Mesendoderm (in vitro differentiated cells): Measurements from ENCODE around the gene PHF24.
"Not testable (repeated sequence)": the region's sequence is repeated elsewhere in the genome, so short reads cannot be mapped to it uniquely, and the experiment has no call there.

Source experiments
- DNase-seq: peaks from one replicate; pipeline ENCODE4 v3.0.0; 2013
- H2AK5ac ChIP-seq: 2 replicates; pipeline ENCODE4 v1.6.1; 2013; ENCODE audit warnings: low read length, inconsistent platforms
- H2BK120ac ChIP-seq: 2 replicates; pipeline ENCODE4 v1.6.1; 2013; ENCODE audit warnings: low read depth, mild to moderate bottlenecking, low read length, moderate library complexity, mixed read lengths
- H2BK15ac ChIP-seq: replicated peaks from 2 replicates; pipeline ENCODE4 v1.6.1; 2013; ENCODE audit warnings: low read depth, mild to moderate bottlenecking, moderate library complexity
- H2BK5ac ChIP-seq: 2 replicates; pipeline ENCODE4 v1.6.1; 2013; ENCODE audit warnings: low read length, inconsistent platforms
- H3K18ac ChIP-seq: 2 replicates; pipeline ENCODE4 v1.6.1; 2013; ENCODE audit warnings: mild to moderate bottlenecking, low read length, mixed read lengths
- H3K23ac ChIP-seq: one replicate; pipeline ENCODE4 v1.6.1; 2013; ENCODE audit warnings: low read length
- H3K27ac ChIP-seq: 2 replicates; pipeline ENCODE4 v1.5.1; 2013; ENCODE audit warnings: low read depth, mild to moderate bottlenecking, inconsistent platforms, low read length, moderate library complexity
- H3K27me3 ChIP-seq: 2 replicates; pipeline ENCODE4 v1.6.1; 2013; ENCODE audit warnings: low read length, control low read depth, mild to moderate bottlenecking, inconsistent platforms; ENCODE audit not compliant: insufficient read depth, poor library complexity
- H3K36me3 ChIP-seq: 2 replicates; pipeline ENCODE4 v1.6.1; 2013; ENCODE audit warnings: low read length, inconsistent platforms; ENCODE audit not compliant: control insufficient read depth, insufficient read depth
- H3K4ac ChIP-seq: one replicate; pipeline ENCODE4 v1.6.1; 2013; ENCODE audit warnings: low read depth, mild to moderate bottlenecking, low read length, moderate library complexity
- H3K4me1 ChIP-seq: 2 replicates; pipeline ENCODE4 v1.6.1; 2013; ENCODE audit warnings: low read depth, low read length, inconsistent platforms; ENCODE audit not compliant: control insufficient read depth
- H3K4me2 ChIP-seq: 2 replicates; pipeline ENCODE4 v1.6.1; 2013; ENCODE audit warnings: low read length
- H3K4me3 ChIP-seq: 2 replicates; pipeline ENCODE4 v1.5.1; 2013; ENCODE audit warnings: mild to moderate bottlenecking, low read length
- H3K56ac ChIP-seq: one replicate; pipeline ENCODE4 v1.6.1; 2013; ENCODE audit warnings: low read length
- H3K79me1 ChIP-seq: 2 replicates; pipeline ENCODE4 v1.6.1; 2013; ENCODE audit warnings: low read length, inconsistent platforms
- H3K79me2 ChIP-seq: 2 replicates; pipeline ENCODE4 v1.6.1; 2013; ENCODE audit warnings: mild to moderate bottlenecking, low read length; ENCODE audit not compliant: control insufficient read depth, insufficient read depth
- H3K9ac ChIP-seq: 2 replicates; pipeline ENCODE4 v1.6.1; 2013; ENCODE audit warnings: low read length, inconsistent platforms
- H4K5ac ChIP-seq: one replicate; pipeline ENCODE4 v1.6.1; 2013; ENCODE audit warnings: low read length
- H4K8ac ChIP-seq: one replicate; pipeline ENCODE4 v1.6.1; 2013; ENCODE audit warnings: low read depth, mild to moderate bottlenecking, control low read depth, low read length, moderate library complexity
- WGBS: extraction: QIAGEN DNeasy Blood & Tissue Kit; methylation state at CpG from one replicate; pipeline ENCODE4 v1.1.7; 2013; ENCODE audit warnings: low lambda C conversion rate, missing lambda C conversion rate; ENCODE audit not compliant: insufficient coverage; ENCODE audit errors: extremely low coverage; 5-methylcytosine and 5-hydroxymethylcytosine counted together

Gene PHF24

GRCh38 chr9:35001803-35002502 lies 43.9 kb downstream of the PHF24 start:
- H3K79me1 ChIP-seq, result no peaks in the 10 kb centered on the region
- no peak overlapping the region for H3K4me3 ChIP-seq
- H2BK120ac ChIP-seq, result peak overlapping the region; percentile 84
- H3K27me3 ChIP-seq, result no peaks in the 10 kb centered on the region
- H3K9ac ChIP-seq, result no peak overlapping the region
- peak overlapping the region; percentile 76 for H2BK15ac ChIP-seq
- H4K8ac ChIP-seq, result no peak overlapping the region
- no CpG with 5 or more reads among the region's 2 CpGs for WGBS
- H3K23ac ChIP-seq, result no peak overlapping the region
- H3K27ac ChIP-seq, result no peak overlapping the region
- no peak overlapping the region for H2BK5ac ChIP-seq
- DNase-seq, result no peak
- H3K4ac ChIP-seq, result peak overlapping the region; percentile 82
- peaks cover 17% of the 10 kb centered on the region for H3K4me1 ChIP-seq
- peak overlapping the region; percentile 17 for H3K56ac ChIP-seq
- peak overlapping the region; percentile 29 for H2AK5ac ChIP-seq
- no peaks in the 10 kb centered on the region for H3K79me2 ChIP-seq
- H3K4me2 ChIP-seq, result no peak overlapping the region
- H4K5ac ChIP-seq, result no peak overlapping the region
- peaks cover 7% of the 10 kb centered on the region for H3K36me3 ChIP-seq
- H3K18ac ChIP-seq, result peak overlapping the region; percentile 92

GRCh38 chr9:35002623-35003022 lies 44.5 kb downstream of the PHF24 start:
- Histone ChIP-seq H2BK120ac (peak overlapping the region; percentile 76), H3K4ac (peak overlapping the region; percentile 82), H3K4me3 (no peak overlapping the region), H3K27me3 (no peaks in the 10 kb centered on the region), H3K36me3 (peaks cover under 1% of the 10 kb centered on the region), H3K56ac (peak overlapping the region; percentile 54), H3K79me2 (no peaks in the 10 kb centered on the region), H3K79me1 (no peaks in the 10 kb centered on the region), H2BK5ac (peak overlapping the region; percentile 64), H3K27ac (peak overlapping the region; percentile 49), H3K9ac (no peak overlapping the region), H3K23ac (no peak overlapping the region), H4K8ac (no peak overlapping the region), H3K4me1 (peaks cover 17% of the 10 kb centered on the region), H4K5ac (no peak overlapping the region), H2BK15ac (no peak overlapping the region), H3K4me2 (no peak overlapping the region), H2AK5ac (peak overlapping the region; percentile 74), H3K18ac (peak overlapping the region; percentile 92)
- DNase-seq, result no peak

- WGBS, result no CpG with 5 or more reads among the region's 14 CpGs
- not testable (repeated sequence) for H3K79me1 ChIP-seq, H3K4me3 ChIP-seq
Measured at GRCh38 chr9:35004299-35004698, 46.2 kb downstream of the PHF24 start.

GRCh38 chr9:35010351-35010958 lies 52.4 kb downstream of the PHF24 start:
- no peak overlapping the region for H4K8ac ChIP-seq
- no peak overlapping the region for H3K56ac ChIP-seq
- no peak overlapping the region for H2BK15ac ChIP-seq
- H2AK5ac ChIP-seq, result no peak overlapping the region
- H3K79me2 ChIP-seq, result no peaks in the 10 kb centered on the region
- H3K27me3 ChIP-seq, result no peaks in the 10 kb centered on the region
- H3K4me1 ChIP-seq, result no peaks in the 10 kb centered on the region
- no peak overlapping the region for H3K4me3 ChIP-seq
- H4K5ac ChIP-seq, result no peak overlapping the region
- H2BK120ac ChIP-seq, result no peak overlapping the region
- H3K4me2 ChIP-seq, result no peak overlapping the region
- no peak overlapping the region for H2BK5ac ChIP-seq
- WGBS, result no CpG with 5 or more reads among the region's 3 CpGs
- H3K4ac ChIP-seq, result no peak overlapping the region
- no peak overlapping the region for H3K9ac ChIP-seq
- H3K36me3 ChIP-seq, result no peaks in the 10 kb centered on the region
- H3K18ac ChIP-seq, result no peak overlapping the region
- no peak for DNase-seq
- no peaks in the 10 kb centered on the region for H3K79me1 ChIP-seq
- no peak overlapping the region for H3K23ac ChIP-seq
- no peak overlapping the region for H3K27ac ChIP-seq

More at GRCh38 chr9:35004299-35004698, 46.2 kb downstream of the PHF24 start:
- H4K5ac ChIP-seq, H3K4me2 ChIP-seq, H2AK5ac ChIP-seq, H2BK120ac ChIP-seq, H3K9ac ChIP-seq, H3K23ac ChIP-seq, H2BK5ac ChIP-seq, H3K27me3 ChIP-seq, H4K8ac ChIP-seq, H3K56ac ChIP-seq, H2BK15ac ChIP-seq, DNase-seq, H3K79me2 ChIP-seq, H3K27ac ChIP-seq, H3K4ac ChIP-seq, H3K36me3 ChIP-seq: not testable (repeated sequence)
- peaks cover 17% of the 10 kb centered on the region for H3K4me1 ChIP-seq
- peak overlapping the region; percentile 75 for H3K18ac ChIP-seq

- Histone ChIP-seq H3K4me3 (no peak overlapping the region), H2BK5ac (no peak overlapping the region), H2BK15ac (no peak overlapping the region), H3K18ac (no peak overlapping the region), H3K79me2 (no peaks in the 10 kb centered on the region), H3K9ac (no peak overlapping the region), H3K56ac (no peak overlapping the region), H3K4me1 (no peaks in the 10 kb centered on the region), H3K4me2 (no peak overlapping the region), H4K5ac (no peak overlapping the region), H3K36me3 (no peaks in the 10 kb centered on the region), H4K8ac (no peak overlapping the region), H2AK5ac (no peak overlapping the region), H3K27ac (no peak overlapping the region), H3K23ac (no peak overlapping the region), H2BK120ac (no peak overlapping the region), H3K4ac (no peak overlapping the region), H3K27me3 (no peaks in the 10 kb centered on the region), H3K79me1 (no peaks in the 10 kb centered on the region)
- no peak for DNase-seq
- no CpG with 5 or more reads among the region's 2 CpGs for WGBS
Measured at GRCh38 chr9:35014517-35014916, 56.4 kb downstream of the PHF24 start.
